ENCODE data around the gene MGRN1. TPM values are rescaled to one million over a fixed set of nuclear protein-coding genes. Genes with fewer than 3 reads are reported as not detected.

MGRN1 gene
- total RNA-seq, 4 donors from 2014 or later = 40.3 to 75.6 (median 48.5) TPM

DNA sequence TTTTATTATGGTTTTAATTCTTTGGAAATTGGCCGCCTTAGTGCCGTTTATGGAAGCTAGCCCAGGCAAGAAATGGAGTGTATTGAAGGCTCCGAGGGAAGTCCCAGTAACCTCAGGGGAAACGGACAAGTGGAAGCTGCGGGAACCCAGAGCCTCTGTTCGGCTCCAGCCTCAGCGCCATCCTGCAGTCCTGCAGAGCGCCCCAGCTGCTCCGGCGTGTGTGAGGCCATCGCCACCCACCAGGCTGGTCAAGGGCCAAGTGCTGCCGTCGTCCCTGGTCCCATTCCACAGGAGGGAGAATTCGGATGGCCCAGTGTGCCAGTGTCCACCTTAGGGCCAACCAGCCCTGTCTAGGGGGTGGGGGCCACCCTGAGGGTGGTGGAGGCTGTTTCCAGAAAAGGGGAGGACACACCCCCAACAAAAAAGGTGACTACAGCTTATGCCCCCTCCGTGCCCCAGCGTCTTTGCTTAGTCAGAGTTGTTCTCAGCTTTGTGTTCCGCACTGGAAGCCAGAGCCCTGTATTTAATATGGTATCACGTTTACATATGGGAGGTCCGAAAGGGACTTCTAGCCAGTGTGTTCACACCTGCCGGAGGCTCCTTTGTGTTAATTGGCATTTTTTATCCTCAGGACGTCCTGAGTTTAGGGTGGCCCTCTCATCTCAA lies 13.0 kb downstream of the MGRN1 start:
- Histone ChIP-seq H3K4me1 (peaks cover 6 to 65% (median 32%) of the 10 kb centered on the region in 4 donors), H3K9me3 (no peaks in the 10 kb centered on the region), H3K27ac (replicated peaks in 1 of 4) (no peak overlapping the region), H3K4me3 (no peak overlapping the region), H3K27me3 (no peaks in the 10 kb centered on the region), H3K36me3 (peaks cover 0 to 51% (median 17%) of the 10 kb centered on the region in 4 donors)
- DNase-seq (ENCODE audit: extremely low spot score) = no peak
- intact Hi-C loops (cut with DNase I) = no loop called here
- TF ChIP-seq POLR2AphosphoS5 (IDR thresholded peaks at IDR 0.05) = no peak
- no peak for TF ChIP-seq EP300 (IDR thresholded peaks at IDR 0.05)
- no peak for TF ChIP-seq POLR2A (IDR thresholded peaks at IDR 0.05; ENCODE audit: low read depth)
- TF ChIP-seq, protein P1, sequence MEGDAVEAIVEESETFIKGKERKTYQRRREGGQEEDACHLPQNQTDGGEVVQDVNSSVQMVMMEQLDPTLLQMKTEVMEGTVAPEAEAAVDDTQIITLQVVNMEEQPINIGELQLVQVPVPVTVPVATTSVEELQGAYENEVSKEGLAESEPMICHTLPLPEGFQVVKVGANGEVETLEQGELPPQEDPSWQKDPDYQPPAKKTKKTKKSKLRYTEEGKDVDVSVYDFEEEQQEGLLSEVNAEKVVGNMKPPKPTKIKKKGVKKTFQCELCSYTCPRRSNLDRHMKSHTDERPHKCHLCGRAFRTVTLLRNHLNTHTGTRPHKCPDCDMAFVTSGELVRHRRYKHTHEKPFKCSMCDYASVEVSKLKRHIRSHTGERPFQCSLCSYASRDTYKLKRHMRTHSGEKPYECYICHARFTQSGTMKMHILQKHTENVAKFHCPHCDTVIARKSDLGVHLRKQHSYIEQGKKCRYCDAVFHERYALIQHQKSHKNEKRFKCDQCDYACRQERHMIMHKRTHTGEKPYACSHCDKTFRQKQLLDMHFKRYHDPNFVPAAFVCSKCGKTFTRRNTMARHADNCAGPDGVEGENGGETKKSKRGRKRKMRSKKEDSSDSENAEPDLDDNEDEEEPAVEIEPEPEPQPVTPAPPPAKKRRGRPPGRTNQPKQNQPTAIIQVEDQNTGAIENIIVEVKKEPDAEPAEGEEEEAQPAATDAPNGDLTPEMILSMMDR (IDR thresholded peaks at IDR 0.05) = no peak
- WGBS = 74% methylated on average over 15 of the region's 21 CpGs

DNA sequence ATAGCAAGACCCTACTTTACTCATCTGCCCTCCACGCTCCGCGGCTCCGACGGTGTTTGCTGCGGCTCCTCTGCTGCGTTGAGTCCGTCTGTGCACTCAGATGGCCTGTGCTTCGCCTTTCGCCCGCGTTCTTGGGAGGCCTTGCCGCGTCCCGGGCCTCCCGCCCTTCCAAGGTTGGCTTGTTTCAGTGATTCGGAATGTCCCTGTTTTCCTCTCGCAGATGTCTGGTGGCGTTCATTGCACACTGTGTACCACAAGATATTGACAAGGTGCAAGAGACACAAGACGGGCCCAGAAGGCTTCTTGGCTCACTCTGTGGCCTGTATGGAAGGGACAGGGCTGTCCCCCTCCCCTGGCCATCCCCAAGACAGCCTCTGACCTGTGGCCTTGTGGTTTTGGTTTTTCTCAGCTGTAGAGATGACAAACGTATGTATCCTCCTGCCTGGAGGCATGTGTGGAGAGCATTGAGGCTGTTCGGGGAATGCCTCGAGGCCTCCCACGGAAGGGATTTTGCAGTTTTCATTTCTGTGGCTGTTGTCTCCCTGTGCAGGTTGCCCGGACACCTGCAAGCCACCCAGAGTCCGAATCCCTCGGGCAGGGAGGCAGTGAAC lies 15.4 kb downstream of the MGRN1 start:
- 86% methylated on average over 22 of the region's 27 CpGs for WGBS
- intact Hi-C loops (cut with DNase I) = no loop called here

DNA sequence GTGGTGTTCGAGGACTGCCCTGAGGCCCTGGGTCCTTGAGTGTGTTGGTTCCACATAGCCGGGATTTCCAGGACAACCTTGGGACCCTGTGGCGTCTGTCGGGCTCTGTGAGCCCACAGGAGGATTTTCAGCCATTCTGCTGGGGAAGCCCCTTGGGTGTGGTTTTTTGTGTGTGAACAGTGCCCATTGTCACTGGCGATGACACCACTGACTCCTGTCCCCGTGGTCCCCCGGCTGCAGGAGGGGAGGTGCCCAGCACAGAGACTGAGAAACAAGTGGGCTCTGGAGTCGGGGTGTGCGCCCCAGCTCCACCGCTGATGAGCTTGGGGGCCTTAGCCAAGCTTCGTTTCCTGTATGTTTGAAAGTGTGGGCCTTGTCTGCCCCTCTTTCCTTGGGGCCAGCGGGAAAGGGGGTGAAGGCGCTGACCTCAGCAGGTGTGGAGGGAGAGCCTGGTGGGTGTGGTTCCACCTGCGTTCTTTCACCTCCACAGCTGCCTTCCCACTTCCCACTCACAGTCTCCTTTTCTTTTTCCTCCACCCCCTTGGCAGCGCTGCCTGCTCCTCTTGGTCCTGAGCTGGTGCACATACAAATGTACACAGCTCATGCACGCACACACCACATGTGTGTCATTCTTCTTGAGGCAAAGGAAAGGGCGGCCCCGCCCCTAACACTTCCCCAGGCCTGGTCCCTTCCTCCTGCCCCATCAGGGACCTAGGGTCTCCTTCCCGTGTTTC lies 16.1 kb downstream of the MGRN1 start:
- H3K36me3 ChIP-seq = peaks cover 0 to 42% (median 8%) of the 10 kb centered on the region in 4 donors
- H3K4me1 ChIP-seq = peaks cover 6 to 51% (median 26%) of the 10 kb centered on the region in 4 donors
- H3K9me3 ChIP-seq = no peaks in the 10 kb centered on the region
- intact Hi-C loops (cut with DNase I) = no loop called here
- no peaks in the 10 kb centered on the region for H3K27me3 ChIP-seq
- H3K27ac ChIP-seq (replicated peaks in 1 of 4) = no peak overlapping the region
- H3K4me3 ChIP-seq = no peak overlapping the region
- no peak for DNase-seq (ENCODE audit: extremely low spot score)
- TF ChIP-seq EP300 (IDR thresholded peaks at IDR 0.05) (no peak), POLR2AphosphoS5 (IDR thresholded peaks at IDR 0.05) (no peak), POLR2A (IDR thresholded peaks at IDR 0.05; ENCODE audit: low read depth) (no peak)
- TF ChIP-seq, protein P1 (IDR thresholded peaks at IDR 0.05) = no peak
- 78% methylated on average over 15 of the region's 19 CpGs for WGBS

More for the DNA sequence above, 15.4 kb downstream of the MGRN1 start:
- H3K27me3 ChIP-seq = no peaks in the 10 kb centered on the region
- no peak overlapping the region for H3K4me3 ChIP-seq
- no peak overlapping the region for H3K27ac ChIP-seq (replicated peaks in 1 of 4)
- peaks cover 0 to 42% (median 13%) of the 10 kb centered on the region in 4 donors for H3K36me3 ChIP-seq
- TF ChIP-seq, protein P1 (IDR thresholded peaks at IDR 0.05) = no peak
- peaks cover 6 to 51% (median 26%) of the 10 kb centered on the region in 4 donors for H3K4me1 ChIP-seq
- DNase-seq (ENCODE audit: extremely low spot score) = no peak
- H3K9me3 ChIP-seq = no peaks in the 10 kb centered on the region

DNA sequence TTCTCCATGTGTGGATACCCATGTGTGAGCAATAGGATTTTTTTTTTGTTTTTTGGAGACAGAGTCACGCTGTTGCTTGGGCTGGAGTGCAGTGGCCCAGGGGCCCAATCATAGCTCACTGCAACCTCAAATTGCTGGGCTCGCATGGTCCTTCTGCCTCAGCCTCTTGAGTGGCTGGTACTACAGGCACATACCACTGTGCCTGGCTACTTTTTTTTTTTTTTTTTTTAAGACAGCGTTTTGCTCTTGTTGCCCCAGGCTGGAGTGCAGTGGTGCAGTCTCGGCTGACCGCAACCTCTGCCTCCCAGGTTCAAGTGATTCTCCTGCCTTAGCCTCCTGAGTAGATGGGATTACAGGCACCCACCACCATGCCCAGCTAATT lies 16.7 kb downstream of the MGRN1 start:
- H3K9me3 ChIP-seq = no peaks in the 10 kb centered on the region
- H3K27me3 ChIP-seq = no peaks in the 10 kb centered on the region
- no peak overlapping the region for H3K27ac ChIP-seq (replicated peaks in 1 of 4)
- intact Hi-C loops (cut with DNase I) = no loop called here
- no peak for DNase-seq (ENCODE audit: extremely low spot score)
- H3K4me1 ChIP-seq = peaks cover 6 to 48% (median 26%) of the 10 kb centered on the region in 4 donors
- 86% methylated on average over 5 of the region's 5 CpGs for WGBS
- no peak overlapping the region for H3K4me3 ChIP-seq
- peaks cover 0 to 42% (median 5%) of the 10 kb centered on the region in 4 donors for H3K36me3 ChIP-seq
- TF ChIP-seq POLR2AphosphoS5 (IDR thresholded peaks at IDR 0.05) (no peak), POLR2A (IDR thresholded peaks at IDR 0.05; ENCODE audit: low read depth) (no peak), EP300 (IDR thresholded peaks at IDR 0.05) (no peak)
- TF ChIP-seq, protein P1 (IDR thresholded peaks at IDR 0.05) = no peak

Data from esophagus muscularis mucosa (tissue), 4 donors.